Measurements from ENCODE around the gene NPPB. TPM values are rescaled to one million over a fixed set of nuclear protein-coding genes. Genes with fewer than 3 reads are reported as not detected.
A peak's percentile ranks its signal among the peaks of the same experiment; 100 is the strongest.

NPPB gene
- total and polyA plus RNA-seq, 9 of the 15 experiments (the other 6 are each of a cell fraction or from before 2014, with no cell fraction given) = not detected

DNA sequence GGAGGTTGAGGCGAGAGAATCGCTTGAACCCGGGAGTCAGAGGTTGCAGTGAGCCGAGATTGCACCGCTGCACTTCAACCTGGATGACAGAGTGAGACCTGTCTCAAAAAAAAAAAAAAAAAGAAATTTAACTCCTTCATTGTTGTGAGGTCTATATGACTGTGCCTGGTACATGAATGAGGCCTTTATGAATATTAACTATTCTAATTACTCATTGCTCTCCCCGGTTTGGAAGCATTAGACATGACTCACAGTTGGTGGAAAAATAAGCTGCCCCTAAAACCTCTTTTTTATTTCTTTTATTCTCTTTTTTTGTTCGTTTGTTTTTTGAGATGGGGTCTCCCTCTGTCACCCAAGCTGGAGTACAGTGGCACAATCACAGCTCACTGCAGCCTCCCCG is 3.3 kb downstream of the NPPB start:
- ATAC-seq = no peak
- Histone ChIP-seq H3K4me2 (ENCODE audit: insufficient read depth, low read length) (no peak overlapping the region), H3K27me3 (ENCODE audit: control insufficient read depth in 2 of 2, insufficient read depth in 2 of 2, low read length in 2 of 2) (peaks cover 29 to 48% of the 10 kb centered on the region in 2 experiments; a peak in 4 of 5 replicates), H3K36me3 (ENCODE audit: control insufficient read depth, insufficient read depth, low read length) (no peaks in the 10 kb centered on the region), H2AFZ (ENCODE audit: low read depth, low read length) (no peak overlapping the region), H3K79me2 (ENCODE audit: control insufficient read depth, insufficient read depth, low read length) (no peaks in the 10 kb centered on the region), H4K20me1 (replicated peaks; ENCODE audit: control insufficient read depth, insufficient read depth, low read length) (peaks cover 16% of the 10 kb centered on the region), H3K9ac (ENCODE audit: insufficient read depth in 1 of 2, low read depth in 2 of 2, low read length in 2 of 2) (no peak overlapping the region), H3K9me1 (ENCODE audit: control insufficient read depth, insufficient read depth, low read length) (no peaks in the 10 kb centered on the region), H3K9me3 (replicated peaks; ENCODE audit: control insufficient read depth, insufficient read depth, low read depth, low read length) (no peaks in the 10 kb centered on the region), H3K4me1 (replicated peaks in 1 of 2; ENCODE audit: control insufficient read depth in 2 of 2, insufficient read depth in 2 of 2, low read length in 2 of 2) (peaks cover 6 to 18% of the 10 kb centered on the region in 2 experiments; a peak in 4 of 5 replicates), H3K4me3 (no peak overlapping the region), H3K27ac (ENCODE audit: extremely low read depth, low read depth, low read length) (no peak overlapping the region)
- 3% methylated on average over 8 of the region's 8 CpGs for WGBS (ENCODE audit: insufficient coverage, low coverage, missing lambda C conversion rate)
- in situ Hi-C loops (cut with MboI) = no loop called here
- no peak for TF ChIP-seq BRF2 (IDR thresholded peaks at IDR 0.05; ENCODE audit: borderline replicate concordance, insufficient read depth, insufficient read length)
- intact Hi-C loops (cut with micrococcal nuclease) = no loop called here
- DNase-seq (ENCODE audit: extremely low read depth in 1 of 4, low spot score in 3 of 4) = no peak
- FAIRE-seq = no peak
- POLR2A ChIA-PET = interaction anchor here (1.0 to 8.8 kb wide), 3 partner anchors 31 to 53 kb away, joined by 3 to 96 read pairs (median 4); no protein-coding TSS in a partner anchor
- CTCF ChIA-PET (ENCODE audit: low intra/inter-chr PET ratio) = no interaction called here
- BruUV-seq (replicated peaks) = no TSS peak

DNA sequence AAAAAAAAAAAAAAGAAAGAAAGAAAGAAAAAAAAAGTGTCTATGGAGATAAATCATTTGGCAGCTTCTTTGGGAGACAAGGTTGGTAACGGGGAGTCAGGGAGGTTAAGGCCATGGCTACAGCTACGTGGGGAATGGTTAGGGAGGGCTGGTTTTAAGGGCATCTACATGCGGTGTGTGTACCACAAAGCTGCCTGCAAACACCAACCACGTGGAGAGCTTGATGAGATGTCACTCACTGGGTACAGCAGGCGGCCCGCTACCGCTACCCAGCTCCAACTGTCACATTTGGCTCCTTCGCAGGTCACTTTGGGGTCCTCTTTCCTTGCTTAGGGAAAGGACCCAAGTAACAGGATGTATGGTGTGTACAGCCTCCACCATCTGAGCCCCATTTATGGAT is 4.2 kb downstream of the NPPB start:
- Histone ChIP-seq H3K4me2 (ENCODE audit: insufficient read depth, low read length) (no peak overlapping the region), H3K4me3 (no peak overlapping the region), H2AFZ (ENCODE audit: low read depth, low read length) (no peak overlapping the region), H3K9me1 (ENCODE audit: control insufficient read depth, insufficient read depth, low read length) (no peaks in the 10 kb centered on the region), H4K20me1 (replicated peaks; ENCODE audit: control insufficient read depth, insufficient read depth, low read length) (peaks cover 15% of the 10 kb centered on the region), H3K36me3 (ENCODE audit: control insufficient read depth, insufficient read depth, low read length) (no peaks in the 10 kb centered on the region), H3K9me3 (replicated peaks; ENCODE audit: control insufficient read depth, insufficient read depth, low read depth, low read length) (no peaks in the 10 kb centered on the region), H3K27ac (ENCODE audit: extremely low read depth, low read depth, low read length) (no peak overlapping the region), H3K79me2 (ENCODE audit: control insufficient read depth, insufficient read depth, low read length) (no peaks in the 10 kb centered on the region), H3K4me1 (replicated peaks in 1 of 2; ENCODE audit: control insufficient read depth in 2 of 2, insufficient read depth in 2 of 2, low read length in 2 of 2) (peaks cover 6 to 18% of the 10 kb centered on the region in 2 experiments; a peak in 4 of 5 replicates), H3K27me3 (ENCODE audit: control insufficient read depth in 2 of 2, insufficient read depth in 2 of 2, low read length in 2 of 2) (peaks cover 29 to 48% of the 10 kb centered on the region in 2 experiments; a peak in 4 of 5 replicates), H3K9ac (ENCODE audit: insufficient read depth in 1 of 2, low read depth in 2 of 2, low read length in 2 of 2) (no peak overlapping the region)
- no TSS peak for BruUV-seq (replicated peaks)
- TF ChIP-seq ZNF121 (CRISPR knock-in tag; conservative IDR thresholded peaks at IDR 0.05) = no peak
- peak; percentile 15; the same call in 1 of the 2 replicates for TF ChIP-seq ZNF384 (IDR thresholded peaks at IDR 0.05; ENCODE audit: low read depth, low read length)
- peak; percentile 19; the same call in 1 of the 2 replicates for TF ChIP-seq PKNOX1 (IDR thresholded peaks at IDR 0.05)
- ChIA-PET POLR2A (interaction anchor here (0.6 to 8.8 kb wide), 4 partner anchors 15 to 440 kb away, joined by 3 to 96 read pairs (median 8); no protein-coding TSS in a partner anchor), CTCF (ENCODE audit: low intra/inter-chr PET ratio) (no interaction called here)
- intact Hi-C loops (cut with micrococcal nuclease) (no loop called here), in situ Hi-C loops (cut with MboI) (no loop called here)
- FAIRE-seq (no peak), ATAC-seq (no peak), DNase-seq (ENCODE audit: extremely low read depth in 1 of 4, low spot score in 3 of 4) (no peak)
- 3% methylated on average over 6 of the region's 8 CpGs for WGBS (ENCODE audit: insufficient coverage, low coverage, missing lambda C conversion rate)

Measured in K562 (cell line).